Effector memory CD4-positive, alpha-beta T cell (primary cell): Measurements from ENCODE around the gene PRKCB.

Experiments
- DNase-seq, 3 donors: peaks; one replicate each; pipeline ENCODE4 v3.0.0-alpha.2; 2020
- H3K27ac ChIP-seq: 2 replicates; pipeline ENCODE4 v1.7.0; 2013; ENCODE audit warnings: mild to moderate bottlenecking, low read length, moderate library complexity; ENCODE audit not compliant: insufficient read depth, poor library complexity, severe bottlenecking
- H3K27me3 ChIP-seq: replicated peaks from 2 replicates; pipeline ENCODE4 v1.7.0; 2013; ENCODE audit warnings: mild to moderate bottlenecking, low read length; ENCODE audit not compliant: insufficient read depth, control insufficient read depth, poor library complexity, severe bottlenecking
- H3K36me3 ChIP-seq: 2 replicates; pipeline ENCODE4 v1.7.0; 2013; ENCODE audit warnings: mild to moderate bottlenecking, low read length, moderate library complexity; ENCODE audit not compliant: control insufficient read depth, insufficient read depth
- H3K4me1 ChIP-seq: 2 replicates; pipeline ENCODE4 v1.7.0; 2013; ENCODE audit warnings: low read length, mild to moderate bottlenecking; ENCODE audit not compliant: control insufficient read depth, insufficient read depth, poor library complexity, severe bottlenecking
- H3K4me3 ChIP-seq: 2 replicates; pipeline ENCODE4 v1.7.0; 2013; ENCODE audit warnings: low read length, low read depth, mild to moderate bottlenecking; ENCODE audit not compliant: insufficient read depth, poor library complexity, severe bottlenecking
- H3K9me3 ChIP-seq: 2 replicates; pipeline ENCODE4 v1.7.0; 2013; ENCODE audit warnings: mild to moderate bottlenecking, low read length, moderate library complexity; ENCODE audit not compliant: control insufficient read depth

The PRKCB gene

DNA sequence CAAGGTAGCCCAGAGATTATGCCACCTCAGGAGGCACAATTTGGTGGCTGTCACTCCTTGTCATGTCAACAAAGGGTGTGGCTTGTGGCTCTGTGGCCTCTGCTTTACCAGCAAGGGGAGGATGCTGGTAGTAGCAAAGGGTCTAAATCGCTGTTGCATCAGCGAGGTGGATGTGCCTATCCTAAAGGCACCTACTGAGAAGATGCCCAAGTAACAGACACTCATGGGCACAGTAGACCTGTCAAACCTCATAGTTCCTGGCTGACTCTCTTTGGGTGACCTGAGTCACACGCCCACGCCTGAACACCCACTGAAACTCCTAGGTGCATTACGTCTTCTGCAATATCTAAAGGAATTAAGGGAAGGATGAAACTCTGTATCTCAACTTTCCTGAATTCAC, 139.5 kb downstream of the PRKCB start:
- Histone ChIP-seq H3K4me3 (no peak overlapping the region), H3K27ac (no peak overlapping the region), H3K9me3 (no peaks in the 10 kb centered on the region), H3K4me1 (no peaks in the 10 kb centered on the region), H3K36me3 (no peaks in the 10 kb centered on the region), H3K27me3 (no peaks in the 10 kb centered on the region)
- no peak for DNase-seq

DNA sequence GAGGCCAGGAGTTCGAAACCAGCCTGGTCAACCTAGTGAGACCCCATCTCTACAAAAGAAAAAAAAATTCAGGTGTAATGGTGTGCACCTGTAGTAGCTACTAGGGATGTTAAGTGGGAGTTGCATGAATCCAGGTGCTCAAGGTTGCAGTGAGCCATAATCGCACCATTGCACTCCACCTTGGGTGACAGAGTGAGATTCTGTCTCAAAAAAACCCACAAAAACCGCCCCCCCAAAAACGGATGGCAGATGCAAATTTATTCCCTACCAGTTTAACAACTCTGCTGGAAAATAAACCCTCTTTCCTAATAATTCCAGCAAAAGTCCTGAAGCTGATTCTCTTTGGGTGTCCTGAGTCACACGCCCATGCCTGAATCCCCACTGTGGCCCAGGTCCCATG, 140.3 kb downstream of the PRKCB start:
- no peak overlapping the region for H3K27ac ChIP-seq
- no peaks in the 10 kb centered on the region for H3K9me3 ChIP-seq
- no peak overlapping the region for H3K4me3 ChIP-seq
- DNase-seq, result no peak
- H3K27me3 ChIP-seq, result no peaks in the 10 kb centered on the region
- no peaks in the 10 kb centered on the region for H3K36me3 ChIP-seq
- no peaks in the 10 kb centered on the region for H3K4me1 ChIP-seq

DNA sequence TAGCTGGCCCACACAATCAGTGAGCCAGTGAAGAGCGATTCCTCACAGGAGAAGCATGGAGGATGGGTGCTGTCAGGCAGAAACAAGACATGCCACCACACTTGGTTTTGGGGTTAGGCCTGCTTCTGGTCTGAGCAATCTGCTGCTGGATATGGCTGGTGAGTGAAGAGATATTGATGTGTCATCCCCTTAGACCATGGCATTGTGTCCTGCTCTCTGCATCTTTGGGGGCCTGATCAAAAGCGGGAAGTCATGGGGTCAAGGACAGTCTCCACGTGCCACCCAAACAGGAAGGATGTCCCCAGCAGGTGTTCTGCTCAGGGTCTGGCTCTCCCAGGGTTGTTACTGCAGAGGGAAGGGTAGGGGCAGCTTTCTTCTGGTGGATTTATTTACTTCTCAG, 140.7 kb downstream of the PRKCB start:
- Histone ChIP-seq H3K27me3 (no peaks in the 10 kb centered on the region), H3K4me3 (no peak overlapping the region), H3K36me3 (no peaks in the 10 kb centered on the region), H3K4me1 (no peaks in the 10 kb centered on the region), H3K27ac (no peak overlapping the region), H3K9me3 (no peaks in the 10 kb centered on the region)
- no peak for DNase-seq

- Histone ChIP-seq H3K4me1 (no peaks in the 10 kb centered on the region), H3K9me3 (no peaks in the 10 kb centered on the region)
Observed at GRCh38 chr16:23979441-23979840, 143.7 kb downstream of the PRKCB start.

GRCh38 chr16:23979982-23980381, 144.2 kb downstream of the PRKCB start:
- no peaks in the 10 kb centered on the region for H3K4me1 ChIP-seq
- H3K9me3 ChIP-seq, result no peaks in the 10 kb centered on the region
- no peaks in the 10 kb centered on the region for H3K27me3 ChIP-seq
- H3K36me3 ChIP-seq, result no peaks in the 10 kb centered on the region
- DNase-seq, result no peak
- H3K27ac ChIP-seq, result no peak overlapping the region
- no peak overlapping the region for H3K4me3 ChIP-seq

More at GRCh38 chr16:23979441-23979840, 143.7 kb downstream of the PRKCB start:
- Histone ChIP-seq H3K27me3 (no peaks in the 10 kb centered on the region), H3K4me3 (no peak overlapping the region), H3K27ac (no peak overlapping the region), H3K36me3 (no peaks in the 10 kb centered on the region)
- no peak for DNase-seq

DNA sequence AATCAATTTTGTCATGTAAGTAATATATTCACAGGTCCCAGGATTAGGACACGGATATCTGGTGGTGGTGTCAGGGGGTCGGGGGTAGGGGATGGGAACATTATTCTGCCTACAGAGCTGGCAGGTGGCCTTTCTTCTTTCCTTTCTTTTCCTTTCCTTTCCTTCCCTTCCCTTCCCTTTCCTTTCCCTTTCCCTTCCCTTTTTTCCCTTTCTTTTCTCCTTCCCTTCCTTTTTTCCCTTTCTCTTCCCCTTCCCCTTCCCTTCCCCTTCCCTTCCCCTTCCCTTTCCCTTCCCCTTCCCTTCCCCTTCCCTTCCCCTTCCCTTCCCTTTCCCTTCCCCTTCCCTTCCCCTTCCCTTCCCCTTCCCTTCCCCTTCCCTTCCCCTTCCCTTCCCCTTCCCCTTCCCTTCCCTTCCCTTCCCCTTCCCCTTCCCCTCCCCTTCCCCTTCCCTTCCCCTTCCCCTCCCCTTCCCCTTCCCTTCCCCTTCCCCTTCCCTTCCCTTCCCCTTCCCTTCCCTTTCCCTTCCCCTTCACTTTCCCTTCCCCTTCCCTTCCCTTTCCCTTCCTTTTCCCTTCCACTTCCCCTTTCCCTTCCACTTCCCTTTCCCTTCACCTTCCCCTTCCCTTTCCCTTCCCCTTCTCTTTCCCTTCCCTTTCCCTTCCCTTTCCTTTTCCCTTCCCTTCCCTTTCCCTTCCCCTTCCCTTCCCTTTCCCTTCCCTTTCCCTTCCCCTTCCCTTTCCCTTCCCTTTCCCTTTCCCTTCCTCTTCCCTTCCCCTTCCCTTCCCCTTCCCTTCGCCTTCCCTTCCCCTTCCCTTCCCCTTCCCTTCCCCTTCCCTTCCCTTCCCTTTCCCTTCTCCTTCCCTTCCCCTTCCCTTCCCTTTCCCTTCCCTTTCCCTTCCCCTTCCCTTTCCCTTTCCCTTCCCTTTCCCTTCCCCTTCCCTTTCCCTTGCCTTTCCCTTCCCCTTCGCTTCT, 145.9 kb downstream of the PRKCB start:
- no peak overlapping the region for H3K4me3 ChIP-seq
- no peak for DNase-seq
- H3K27me3 ChIP-seq, result no peaks in the 10 kb centered on the region
- no peaks in the 10 kb centered on the region for H3K36me3 ChIP-seq
- no peaks in the 10 kb centered on the region for H3K4me1 ChIP-seq
- no peaks in the 10 kb centered on the region for H3K9me3 ChIP-seq
- H3K27ac ChIP-seq, result no peak overlapping the region

- H3K27me3 ChIP-seq, result no peaks in the 10 kb centered on the region
- H3K4me3 ChIP-seq, result no peak overlapping the region
- H3K9me3 ChIP-seq, result no peaks in the 10 kb centered on the region
- H3K36me3 ChIP-seq, result peaks cover 8% of the 10 kb centered on the region
- H3K4me1 ChIP-seq, result no peaks in the 10 kb centered on the region
- H3K27ac ChIP-seq, result no peak overlapping the region
- no peak for DNase-seq
Observed at GRCh38 chr16:23986455-23986854, 150.7 kb downstream of the PRKCB start.

DNA sequence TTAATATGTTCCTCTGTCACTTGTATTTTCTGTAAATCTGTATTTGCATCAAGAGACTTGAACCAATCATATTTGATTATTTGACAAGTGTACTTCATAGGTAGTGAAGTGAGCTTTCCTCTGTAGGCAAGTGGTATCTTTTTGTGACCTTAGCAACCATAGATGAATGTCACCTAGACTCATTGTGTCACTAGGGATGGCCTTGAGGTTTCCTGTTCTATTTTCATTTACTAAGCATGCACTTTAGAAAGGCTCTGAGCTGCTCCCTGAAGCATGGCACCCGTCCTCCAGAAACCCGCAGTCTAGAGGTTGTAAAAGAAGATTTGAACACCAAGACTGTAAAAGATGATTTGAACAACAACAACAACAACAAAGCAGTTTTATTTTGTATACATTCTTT, 151.7 kb downstream of the PRKCB start:
- no peaks in the 10 kb centered on the region for H3K9me3 ChIP-seq
- H3K27ac ChIP-seq, result no peak overlapping the region
- H3K4me1 ChIP-seq, result no peaks in the 10 kb centered on the region
- no peak overlapping the region for H3K4me3 ChIP-seq
- no peak for DNase-seq
- peaks cover 8% of the 10 kb centered on the region for H3K36me3 ChIP-seq
- H3K27me3 ChIP-seq, result no peaks in the 10 kb centered on the region

DNA sequence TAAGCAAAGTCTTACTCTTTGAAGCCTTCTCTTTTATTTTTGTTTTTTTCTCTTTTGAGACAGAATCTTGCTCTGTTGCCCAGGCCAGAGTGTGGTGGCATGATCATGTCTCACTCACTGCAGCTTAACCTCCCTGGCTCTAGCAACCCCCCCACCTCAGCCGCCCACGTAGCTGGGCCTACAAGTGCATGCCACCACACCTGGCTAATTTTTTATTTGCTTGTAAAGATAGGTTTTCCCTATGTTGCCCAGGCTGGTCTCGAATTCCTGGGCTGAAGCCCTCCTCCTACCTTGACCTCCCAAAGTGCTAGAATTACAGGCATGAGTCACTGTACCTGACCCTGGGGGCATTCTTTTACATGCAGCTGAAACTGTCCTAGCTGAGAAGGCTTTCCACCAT, 154.7 kb downstream of the PRKCB start:
- H3K36me3 ChIP-seq, result peaks cover 8% of the 10 kb centered on the region

GRCh38 chr16:23991066-23991465, 155.3 kb downstream of the PRKCB start:
- no peak for DNase-seq
- no peak overlapping the region for H3K4me3 ChIP-seq
- no peak overlapping the region for H3K27ac ChIP-seq
- H3K27me3 ChIP-seq, result no peaks in the 10 kb centered on the region
- H3K4me1 ChIP-seq, result no peaks in the 10 kb centered on the region
- H3K36me3 ChIP-seq, result peaks cover 8% of the 10 kb centered on the region
- no peaks in the 10 kb centered on the region for H3K9me3 ChIP-seq

More for the DNA sequence above, 154.7 kb downstream of the PRKCB start:
- H3K4me1 ChIP-seq, result no peaks in the 10 kb centered on the region
- H3K27ac ChIP-seq, result no peak overlapping the region
- DNase-seq, result no peak
- no peaks in the 10 kb centered on the region for H3K27me3 ChIP-seq
- H3K4me3 ChIP-seq, result no peak overlapping the region
- H3K9me3 ChIP-seq, result no peaks in the 10 kb centered on the region
